HTR-8/SVneo (cell line): ENCODE results near the gene ABCC12.

Experiments
- DNase-seq: peaks from one replicate; pipeline ENCODE4 v3.0.0; 2011; ENCODE audit warnings: low spot score, mixed read lengths; ENCODE audit not compliant: insufficient read length
- FAIRE-seq: peaks from 2 replicates; lab custom pipeline; 2011; peaks lifted over from hg19 to GRCh38; lab: Jason Lieb, UNC

The ABCC12 gene

GRCh38 chr16:48110982-48111381 lies 44.8 kb downstream of the ABCC12 start:
- FAIRE-seq (no peak), DNase-seq (no peak)

DNA sequence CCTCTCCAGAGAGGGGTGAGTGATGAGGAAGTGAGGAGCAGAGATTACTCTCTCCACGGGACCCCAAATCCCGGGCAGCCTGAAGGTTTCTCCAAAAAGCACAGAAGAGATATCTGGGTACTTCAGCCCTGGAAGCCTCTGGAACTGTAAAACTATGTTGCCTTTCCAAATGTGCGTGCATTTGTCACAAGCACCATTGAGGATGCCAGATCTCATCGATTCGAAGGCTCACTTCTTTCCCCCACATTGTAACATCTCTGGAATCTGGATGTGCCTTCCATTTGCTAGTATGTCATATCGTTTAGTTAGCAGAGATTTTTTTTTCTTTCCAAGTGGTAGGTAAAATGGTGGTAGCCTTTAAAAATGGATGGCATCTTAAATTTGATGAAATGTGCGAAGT lies 45.8 kb downstream of the ABCC12 start:
- no peak for FAIRE-seq
- no peak for DNase-seq

DNA sequence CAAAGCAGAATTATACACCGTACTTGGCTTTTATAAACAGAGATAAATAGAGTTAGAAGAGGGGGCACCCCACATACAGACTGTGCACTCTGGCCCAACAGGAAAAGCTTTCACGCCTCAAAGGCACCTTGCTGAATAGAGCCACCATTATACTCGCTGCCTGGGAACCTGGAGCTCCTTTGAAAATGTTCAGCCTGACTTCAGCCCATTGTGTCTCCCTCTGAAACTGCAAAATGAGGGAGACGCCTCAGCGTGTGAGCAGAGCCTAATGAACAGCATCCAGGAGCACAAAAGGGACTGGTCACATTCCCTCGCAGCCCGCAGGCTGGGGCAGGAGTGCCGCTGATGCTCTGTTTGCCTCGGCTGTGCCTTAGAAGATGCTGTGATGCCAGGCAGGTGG lies 46.3 kb downstream of the ABCC12 start:
- FAIRE-seq (no peak), DNase-seq (no peak)

GRCh38 chr16:48106446-48106845 lies 49.3 kb downstream of the ABCC12 start:
- DNase-seq (no peak), FAIRE-seq (no peak)
